Stomach (tissue), 9 donors: ENCODE data around the gene EDEM1. TPM values are rescaled to one million over a fixed set of nuclear protein-coding genes. Genes with fewer than 3 reads are reported as not detected.
"Not testable (repeated sequence)": the region's sequence is repeated elsewhere in the genome, so short reads cannot be mapped to it uniquely, and the experiment has no call there.

ENCODE experiments used
- DNase-seq, 2 donors: peaks; one replicate each; pipeline versions ENCODE4 v3.0.0 to v3.0.0-alpha.2; 2013 to 2019
- H3K27ac ChIP-seq, 5 donors: fragments of 200-600 bp in 4 of 5; sonication (generic) in 4 of 5; one replicate each; pipeline ENCODE4 v1.5.1; 2013 to 2019; ENCODE audit warnings: mild to moderate bottlenecking in 1 of 5, moderate library complexity in 1 of 5
- H3K27me3 ChIP-seq, 3 donors: fragments of 200-600 bp; sonication (generic); one replicate each; pipeline ENCODE4 v1.5.1; 2017 to 2019; ENCODE audit warnings: mixed run types in 1 of 3
- H3K36me3 ChIP-seq, 4 donors: fragments of 200-600 bp; sonication (generic); 1 replicate in 3 of 4; 2 replicates in 1 of 4; pipeline ENCODE4 v1.5.1; 2016 to 2019
- H3K4me1 ChIP-seq, 4 donors: fragments of 200-600 bp; sonication (generic); one replicate each; pipeline ENCODE4 v1.5.1; 2016 to 2019
- H3K4me3 ChIP-seq, 4 donors: fragments of 200-600 bp; sonication (generic) in 3 of 4; one replicate each; pipeline ENCODE4 v1.5.1; 2016 to 2019; ENCODE audit warnings: mild to moderate bottlenecking in 1 of 4
- H3K9me3 ChIP-seq, 4 donors: fragments of 200-600 bp; sonication (generic); one replicate each; pipeline ENCODE4 v1.5.1; 2016 to 2019
- CTCF ChIP-seq, 7 experiments: fragments of 450-650 bp in 4 of 7; fragments of 200-600 bp in 3 of 7; sonication (generic) in 3 of 7; IDR thresholded peaks; one replicate each; pipeline ENCODE4 v1.5.1; 2016 to 2019; ENCODE audit warnings: antibody characterized with exemption in 7 of 7, control low read depth in 2 of 7, mild to moderate bottlenecking in 1 of 7
- EP300 ChIP-seq: sonication (generic); formaldehyde crosslinking; IDR thresholded peaks from one replicate; pipeline ENCODE4 v1.6.1; 2017; ENCODE audit warnings: antibody characterized with exemption
- POLR2A ChIP-seq, 4 donors: fragments of 450-650 bp; IDR thresholded peaks; one replicate each; pipeline ENCODE4 v1.6.1; 2016; ENCODE audit warnings: antibody characterized with exemption in 4 of 4, control low read depth in 2 of 4, mild to moderate bottlenecking in 1 of 4, moderate library complexity in 1 of 4
- POLR2AphosphoS5 ChIP-seq, 3 donors: sonication (generic); formaldehyde crosslinking; IDR thresholded peaks; one replicate each; pipeline ENCODE4 v1.6.1; 2016; ENCODE audit warnings: antibody characterized with exemption in 3 of 3
- WGBS, 5 donors: extraction: QIAGEN DNeasy Blood & Tissue Kit in 3 of 5; methylation state at CpG; one replicate each; pipeline versions ENCODE4 v1.1.5 to v1.1.7; 2013 to 2018; 5-methylcytosine and 5-hydroxymethylcytosine counted together
- intact Hi-C: fragments of 100-400 bp; cut with DNase I; formaldehyde crosslinking; loops from one replicate; pipeline ENCODE4 v1.15.1; 2023; ENCODE audit warnings: low total_unique reads
- polyA plus RNA-seq, 3 donors: library from polyadenylated mRNA; stranded (reverse); fragments of 200-250 nt; gene quantifications; one replicate each; pipeline ENCODE4 v1.2.3, GENCODE V29; 2013
- total RNA-seq, 5 donors: library from RNA; depleted of rRNA; stranded (reverse); fragments of >200 nt; gene quantifications; one replicate each; pipeline versions ENCODE4 v1.1.0 to v1.2.3, GENCODE V29; 2014 to 2016
- donor health status: healthy with polysubstance abuse.
- donor health status: Bipolar disorder and iron deficiency.
- donor health status: healthy.

EDEM1 gene
- total and polyA plus RNA-seq, 8 donors, result 5.3 to 160 (median 30.5) TPM

- 73 to 89% (median 81%) methylated on average over 4 of the region's 4 CpGs for WGBS, 5 donors
- intact Hi-C loops, result no loop called here
- peaks cover 8 to 26% (median 26%) of the 10 kb centered on the region in 4 donors for H3K36me3 ChIP-seq
- no peak overlapping the region for H3K4me3 ChIP-seq
- H3K27ac ChIP-seq, result no peak overlapping the region
- peaks cover 7 to 54% (median 40%) of the 10 kb centered on the region in 4 donors for H3K4me1 ChIP-seq
- H3K9me3 ChIP-seq, result no peaks in the 10 kb centered on the region
- no peaks in the 10 kb centered on the region for H3K27me3 ChIP-seq
- DNase-seq, result no peak
- TF ChIP-seq EP300 (no peak), CTCF (IDR thresholded peaks at IDR 0.05) (no peak), POLR2A (IDR thresholded peaks at IDR 0.05) (no peak), POLR2AphosphoS5 (IDR thresholded peaks at IDR 0.05) (no peak)
Observed at GRCh38 chr3:5168110-5168509, 19.4 kb upstream of the EDEM1 start.

- TF ChIP-seq CTCF (IDR thresholded peaks at IDR 0.05) (no peak), EP300 (no peak), POLR2AphosphoS5 (IDR thresholded peaks at IDR 0.05) (no peak), POLR2A (IDR thresholded peaks at IDR 0.05) (no peak)
- Histone ChIP-seq H3K27ac (no peak overlapping the region), H3K4me1 (peaks cover 7 to 47% (median 36%) of the 10 kb centered on the region in 4 donors), H3K4me3 (no peak overlapping the region), H3K9me3 (no peaks in the 10 kb centered on the region), H3K36me3 (peaks cover 10 to 43% (median 41%) of the 10 kb centered on the region in 4 donors), H3K27me3 (no peaks in the 10 kb centered on the region)
- no peak for DNase-seq
- intact Hi-C loops, result no loop called here
- WGBS, 5 donors, result 41 to 68% (median 42%) methylated on average over 2 of the region's 2 CpGs
Observed at GRCh38 chr3:5169807-5170206, 17.7 kb upstream of the EDEM1 start.

GRCh38 chr3:5170975-5171374 is 16.5 kb upstream of the EDEM1 start:
- no peak overlapping the region for H3K4me3 ChIP-seq
- 83 to 96% (median 84%) methylated on average over 5 of the region's 5 CpGs for WGBS, 5 donors
- TF ChIP-seq CTCF (IDR thresholded peaks at IDR 0.05) (no peak), EP300 (no peak), POLR2AphosphoS5 (IDR thresholded peaks at IDR 0.05) (no peak), POLR2A (IDR thresholded peaks at IDR 0.05) (no peak)

GRCh38 chr3:5172018-5172417 is 15.5 kb upstream of the EDEM1 start:
- Histone ChIP-seq H3K4me3 (no peak overlapping the region), H3K9me3 (no peaks in the 10 kb centered on the region), H3K27ac (no peak overlapping the region), H3K4me1 (peaks cover 3 to 28% (median 23%) of the 10 kb centered on the region in 4 donors), H3K36me3 (peaks cover 10 to 65% (median 63%) of the 10 kb centered on the region in 4 donors), H3K27me3 (no peaks in the 10 kb centered on the region)
- TF ChIP-seq EP300 (no peak), POLR2AphosphoS5 (IDR thresholded peaks at IDR 0.05) (no peak), POLR2A (IDR thresholded peaks at IDR 0.05) (no peak)
- WGBS, 5 donors, result 93 to 98% (median 96%) methylated on average over 4 of the region's 4 CpGs
- DNase-seq, result no peak
- intact Hi-C loops, result no loop called here

More at GRCh38 chr3:5170975-5171374, 16.5 kb upstream of the EDEM1 start:
- Histone ChIP-seq H3K27ac (no peak overlapping the region), H3K36me3 (peaks cover 10 to 55% (median 53%) of the 10 kb centered on the region in 4 donors), H3K9me3 (no peaks in the 10 kb centered on the region), H3K4me1 (peaks cover 7 to 36% (median 27%) of the 10 kb centered on the region in 4 donors), H3K27me3 (no peaks in the 10 kb centered on the region)
- no peak for DNase-seq
- intact Hi-C loops, result no loop called here

GRCh38 chr3:5179036-5179435 is 8.5 kb upstream of the EDEM1 start:
- H3K4me3 ChIP-seq, H3K4me1 ChIP-seq, H3K27me3 ChIP-seq, intact Hi-C loops, H3K27ac ChIP-seq, DNase-seq, H3K9me3 ChIP-seq: not testable (repeated sequence)
- 83 to 99% (median 91%) methylated on average over 2 of the region's 2 CpGs for whole genome bisulfite sequencing, 5 donors
- H3K36me3 ChIP-seq, result peaks cover 37 to 92% (median 85%) of the 10 kb centered on the region in 4 donors
